HG03103 (cell line): ENCODE results near the gene EHD1.

ENCODE experiments used
- ATAC-seq: cut with Tn5 transposase; IDR thresholded peaks from one replicate; pipeline ENCODE4 v1.9.1; 2021; ENCODE audit warnings: low read depth; ENCODE audit not compliant: unreplicated experiment

EHD1 gene

DNA sequence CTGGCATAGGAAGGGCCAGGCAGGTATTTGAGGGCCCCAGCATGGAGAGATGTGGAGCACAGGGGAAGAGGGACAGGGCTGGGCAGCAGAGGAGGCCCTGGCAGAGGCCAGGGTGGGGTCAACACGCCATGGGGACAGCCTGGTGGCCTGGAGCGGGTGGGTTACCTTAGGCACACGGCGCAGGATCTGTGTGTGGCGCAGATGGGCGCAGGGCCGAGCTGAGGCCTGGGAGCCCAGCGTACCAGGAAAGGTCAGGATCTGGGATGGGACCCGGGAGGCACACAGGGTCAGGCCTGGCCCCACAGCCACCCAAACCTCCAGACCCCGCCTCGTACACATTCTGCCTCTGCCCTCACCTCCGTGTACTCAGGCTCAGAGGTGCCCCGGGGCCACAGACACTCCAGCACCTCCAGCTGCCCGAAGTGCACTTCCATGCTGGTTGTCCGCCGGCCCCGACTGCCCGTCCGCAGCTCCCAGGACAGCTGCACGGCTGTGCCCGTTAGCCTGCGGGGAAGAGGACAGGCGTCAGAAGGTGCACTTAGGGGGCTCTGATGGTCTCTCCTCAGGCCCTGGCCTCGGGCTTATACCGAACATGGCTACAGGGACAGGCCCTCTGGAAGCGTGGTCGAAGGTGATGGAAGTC, 32.2 kb upstream of the EHD1 start:
- no peak for ATAC-seq

- ATAC-seq: no peak
Measured at GRCh38 chr11:64909653-64910343, 31.4 kb upstream of the EHD1 start.

- ATAC-seq: no peak
Measured at GRCh38 chr11:64908766-64909165, 30.3 kb upstream of the EHD1 start.

GRCh38 chr11:64906314-64906635, 27.9 kb upstream of the EHD1 start:
- no peak for ATAC-seq

DNA sequence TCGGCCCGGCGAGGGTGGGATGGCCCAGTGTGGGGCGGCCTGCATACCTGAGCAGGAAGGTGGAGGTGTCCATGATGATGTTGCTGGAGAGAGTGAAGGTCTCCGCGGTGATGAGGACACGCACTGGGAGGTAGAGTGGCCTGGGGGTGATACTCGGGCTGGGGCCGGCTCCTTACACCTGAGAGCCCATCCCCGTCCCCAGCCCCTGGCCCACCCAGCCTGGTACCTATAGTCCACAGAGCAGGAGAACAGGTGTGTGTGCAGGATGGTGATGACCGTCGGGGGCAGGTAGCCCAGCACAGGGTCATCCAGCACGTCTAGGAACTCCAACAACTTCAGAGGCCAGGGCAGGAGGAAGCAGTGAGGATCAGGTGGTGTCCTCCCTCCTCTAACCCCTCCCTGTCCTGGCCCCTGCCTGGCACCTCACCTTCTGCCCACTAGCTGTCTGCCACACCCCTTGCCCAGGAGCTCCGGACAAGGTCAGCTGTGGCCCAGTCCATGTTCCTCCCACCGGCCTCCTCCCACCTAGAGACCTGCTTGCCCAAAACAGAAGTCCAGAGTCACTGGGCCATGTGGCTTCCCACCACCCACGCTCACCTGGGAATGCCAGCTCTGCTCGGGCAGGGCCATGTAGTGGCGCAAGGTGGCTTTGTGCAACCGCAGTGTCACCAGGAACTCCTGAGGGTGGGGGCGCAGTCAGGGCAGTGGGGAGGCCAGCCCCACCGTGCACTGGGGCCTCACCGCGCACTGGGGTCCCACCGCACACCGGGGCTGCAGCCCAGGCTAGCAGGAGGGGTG, 27.3 kb upstream of the EHD1 start:
- no peak for ATAC-seq

- no peak for ATAC-seq
Measured at GRCh38 chr11:64903291-64903833, 24.9 kb upstream of the EHD1 start.

- no peak for ATAC-seq
Measured at GRCh38 chr11:64902102-64902900, 23.9 kb upstream of the EHD1 start.

- no peak for ATAC-seq
Measured at GRCh38 chr11:64900774-64901173, 22.4 kb upstream of the EHD1 start.

DNA sequence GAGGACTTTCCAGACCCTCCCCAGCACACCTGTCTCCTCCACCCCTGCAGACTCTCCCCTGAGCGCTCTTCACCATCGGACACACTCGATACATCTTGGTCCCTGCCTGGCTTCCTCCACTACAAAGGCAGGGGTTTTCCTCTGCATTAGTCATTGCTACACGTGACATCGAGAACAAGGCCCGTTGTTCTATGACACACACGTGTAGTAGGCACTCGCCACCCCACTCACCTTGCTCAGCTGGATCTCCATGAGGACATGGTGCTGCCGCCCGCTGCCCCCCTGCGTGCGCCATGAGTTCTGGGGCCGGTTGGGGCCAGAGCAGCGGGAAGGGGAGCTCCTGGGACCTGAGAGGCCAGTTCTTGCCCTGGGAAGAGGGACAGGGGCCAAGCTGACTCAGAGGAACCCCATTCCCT, 21.9 kb upstream of the EHD1 start:
- no peak for ATAC-seq

DNA sequence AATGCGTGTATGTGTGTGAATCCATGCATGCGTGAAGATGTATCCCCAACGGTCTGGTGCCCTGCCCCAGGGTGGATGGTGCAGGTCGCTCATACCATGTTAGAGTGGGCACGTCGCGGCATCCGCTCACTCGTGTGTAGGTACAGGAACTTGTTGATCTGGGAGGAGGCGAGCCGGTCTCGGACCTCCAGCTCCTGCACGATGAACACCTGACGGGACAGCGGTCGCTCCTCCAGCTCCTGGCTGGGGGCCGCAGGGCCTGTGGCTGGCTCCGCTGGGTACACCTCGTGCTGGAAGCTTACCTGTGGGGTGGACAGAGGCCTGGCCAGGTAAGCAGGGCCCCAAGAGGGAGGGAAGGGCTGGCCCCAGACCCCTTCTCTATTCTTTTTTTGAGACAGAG, 20.1 kb upstream of the EHD1 start:
- no peak for ATAC-seq

DNA sequence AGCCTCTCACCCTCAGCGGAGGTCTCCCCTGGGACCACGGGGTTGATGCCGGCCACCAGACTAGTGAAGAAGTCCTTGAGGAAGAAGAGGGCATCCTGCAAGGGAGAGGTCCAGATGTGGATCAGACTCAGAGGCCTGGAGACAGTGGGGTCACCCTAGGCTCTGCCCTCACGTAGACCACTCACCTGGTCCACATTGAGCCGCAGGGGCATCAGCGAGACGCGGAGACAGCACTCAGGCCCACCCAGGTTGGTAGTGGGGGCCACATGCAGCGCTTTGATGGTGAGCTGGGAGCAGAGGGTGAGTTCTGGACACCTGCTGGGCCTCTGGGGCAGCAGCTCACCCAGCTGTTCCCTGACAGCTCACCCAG, 19.6 kb upstream of the EHD1 start:
- no peak for ATAC-seq

- no peak for ATAC-seq
Measured at GRCh38 chr11:64897381-64898075, 19.1 kb upstream of the EHD1 start.

DNA sequence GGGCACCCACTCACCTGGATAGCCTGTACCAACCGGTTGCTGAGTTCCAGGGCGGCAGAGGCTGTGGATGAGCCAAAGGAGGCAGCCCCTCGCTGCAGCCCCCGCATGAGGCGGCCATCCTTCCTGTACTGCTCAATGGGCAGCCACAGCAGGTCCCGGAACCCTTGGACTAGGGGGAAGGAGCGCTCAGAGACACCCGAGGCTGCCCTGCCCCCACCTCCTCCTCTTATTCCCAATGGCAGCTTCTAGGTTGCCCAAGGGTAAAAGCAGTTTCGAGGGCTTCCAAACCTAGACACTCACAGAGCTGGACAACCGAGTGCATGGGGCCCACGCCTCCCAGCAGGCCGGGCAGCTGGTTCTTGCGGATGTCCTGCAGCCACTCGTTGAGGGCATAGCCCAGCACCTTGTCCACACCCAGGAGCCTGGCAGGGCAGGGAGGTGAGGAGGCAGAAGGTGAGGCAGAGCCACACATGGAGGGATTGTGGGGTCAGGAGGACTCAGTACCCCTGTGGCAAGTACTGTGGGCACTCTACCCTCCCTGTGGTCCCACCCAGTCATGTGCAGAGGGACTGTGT, 18.1 kb upstream of the EHD1 start:
- ATAC-seq: no peak

DNA sequence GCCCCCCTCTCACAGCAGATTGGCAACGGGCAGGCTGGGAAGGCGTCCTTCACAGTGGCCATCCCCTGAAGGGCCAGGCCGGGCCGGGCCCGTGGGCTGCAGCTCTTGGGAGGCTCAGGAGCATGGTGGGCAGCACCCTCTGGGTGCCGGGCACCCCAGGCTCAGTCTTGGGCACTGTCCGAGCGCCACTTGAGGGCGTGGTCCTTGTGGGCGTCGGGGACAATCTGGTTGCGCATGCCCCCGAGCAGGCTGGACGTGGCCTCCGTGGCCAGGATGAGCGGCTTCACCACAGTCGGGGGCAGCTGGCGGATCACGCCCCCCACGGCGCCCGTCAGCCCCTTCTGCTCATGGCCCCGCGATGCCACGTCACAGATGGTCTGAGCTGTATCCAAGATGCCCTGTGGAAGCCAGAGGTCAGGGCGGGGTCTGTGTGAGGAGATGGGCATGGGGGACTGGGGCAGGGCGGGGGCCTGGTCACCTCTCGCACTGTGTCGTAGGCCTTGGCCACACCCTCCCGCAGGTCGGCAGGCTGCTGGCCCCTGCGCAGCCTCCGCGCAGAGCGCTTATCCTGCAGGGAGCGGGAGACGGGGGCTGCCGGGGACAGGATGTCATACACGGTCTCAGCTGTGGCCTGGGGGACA, 16.5 kb upstream of the EHD1 start:
- no peak for ATAC-seq

DNA sequence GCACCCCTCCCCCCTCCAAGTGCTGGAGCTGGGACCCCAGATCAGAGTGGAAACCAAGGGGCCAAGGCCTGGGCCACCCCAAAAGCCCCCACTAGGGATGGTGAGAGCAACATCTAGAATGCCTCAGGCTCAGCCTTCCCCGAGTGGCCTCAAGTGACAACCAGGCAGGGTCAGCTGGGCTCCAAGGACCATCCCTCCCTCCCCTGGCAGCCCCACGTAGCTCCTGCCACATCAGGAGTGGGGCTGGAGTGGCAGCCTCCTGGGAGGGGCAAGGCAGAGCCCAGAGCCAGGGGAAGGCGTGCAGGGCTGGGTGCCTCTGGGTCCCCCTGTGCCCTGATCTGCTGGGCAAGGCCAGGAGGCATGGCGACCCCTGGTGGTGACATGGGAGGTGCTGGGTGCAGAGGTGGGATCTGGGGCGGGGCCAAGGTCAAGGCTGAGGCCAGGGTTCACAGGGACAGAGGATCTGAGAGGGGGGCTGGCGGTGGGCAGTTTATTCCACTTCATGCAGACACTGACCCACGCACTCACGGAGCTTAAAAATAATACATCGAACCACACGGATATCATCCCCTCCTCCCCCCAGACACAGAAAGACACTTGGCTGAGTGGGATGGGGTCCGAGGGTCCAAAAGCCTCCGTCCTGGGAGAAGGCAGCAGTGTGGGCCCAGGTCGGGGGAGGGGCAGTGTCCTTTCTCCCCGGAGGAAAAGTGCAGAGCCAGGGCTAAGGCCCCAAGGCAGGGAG, 15.8 kb upstream of the EHD1 start:
- no peak for ATAC-seq

DNA sequence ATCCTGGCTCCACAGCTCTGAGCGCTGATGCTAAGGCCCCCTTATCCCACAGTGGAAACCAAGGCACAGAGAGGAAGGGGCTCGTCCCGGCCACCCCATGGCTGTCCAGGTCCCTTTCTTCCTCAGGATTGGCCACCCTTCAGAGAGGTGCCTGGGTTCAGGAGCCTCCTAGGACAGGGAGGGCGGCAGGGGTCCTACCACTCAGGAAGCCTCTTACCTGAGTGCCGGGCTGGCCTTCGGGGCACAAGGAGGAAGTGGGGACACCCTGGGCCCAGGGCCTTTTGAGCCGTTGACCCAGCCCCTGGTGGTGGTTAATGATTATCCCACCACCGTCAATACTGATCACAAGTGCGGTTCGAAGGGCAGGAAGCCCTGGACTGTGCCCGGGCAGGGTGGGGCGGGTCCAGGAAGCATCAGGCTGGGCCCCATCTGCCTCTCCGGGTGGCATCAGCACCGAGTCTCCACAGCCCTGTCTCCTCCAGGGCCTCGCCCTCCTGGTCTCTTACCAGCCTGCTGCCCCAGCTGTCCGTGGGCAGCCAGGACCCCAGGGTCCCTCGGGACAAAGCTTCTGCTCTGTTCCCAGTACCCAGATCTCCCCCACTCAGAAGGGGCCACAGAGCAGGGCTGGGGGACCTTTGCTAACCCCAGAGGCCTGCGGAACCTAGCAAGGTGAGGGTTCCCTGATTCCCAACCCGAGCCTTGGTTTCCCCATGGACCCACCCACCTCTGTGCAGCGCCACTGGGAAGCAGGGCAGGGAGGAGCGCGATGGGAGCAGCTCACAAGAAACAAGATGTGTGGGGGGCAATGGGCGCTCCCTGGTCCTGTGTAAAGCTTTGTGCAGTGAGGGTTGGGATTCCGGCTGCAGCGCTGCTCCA, 15.0 kb upstream of the EHD1 start:
- no peak for ATAC-seq

GRCh38 chr11:64892838-64893193, 14.4 kb upstream of the EHD1 start:
- no peak for ATAC-seq

- no peak for ATAC-seq
Measured at GRCh38 chr11:64892411-64892831, 14.0 kb upstream of the EHD1 start.
